OCI-LY3 (cell line): ENCODE data around the gene FLACC1.

Source experiments
- H2AFZ ChIP-seq: fragments of 200-600, 300-600 bp; shearing (Covaris generic); 2 replicates; pipeline ENCODE4 v1.6.0; 2014; ENCODE audit warnings: antibody characterized with exemption, low read depth, low read length
- H3K27ac ChIP-seq: fragments of 200-600, 300-600 bp; sonication (generic); 2 replicates; pipeline ENCODE4 v1.5.1; 2014; ENCODE audit warnings: mild to moderate bottlenecking, low read length, moderate library complexity, mixed read lengths
- H3K27me3 ChIP-seq: fragments of 200-600, 300-600 bp; sonication (generic); 2 replicates; pipeline ENCODE4 v1.6.1; 2014; ENCODE audit warnings: low read depth, low read length, mixed read lengths
- H3K36me3 ChIP-seq: fragments of 200-600, 300-600 bp; sonication (generic); replicated peaks from 2 replicates; pipeline ENCODE3; 2014; ENCODE audit warnings: low read depth, low read length, mixed read lengths
- H3K4me1 ChIP-seq: fragments of 300-600, 200-600 bp; sonication (generic); 2 replicates; pipeline ENCODE4 v1.6.1; 2014; ENCODE audit warnings: low read length, mixed read lengths
- H3K4me2 ChIP-seq: fragments of 200-600, 300-600 bp; sonication (generic); 2 replicates; pipeline ENCODE4 v1.6.1; 2014; ENCODE audit warnings: low read length, mixed read lengths
- H3K4me3 ChIP-seq: fragments of 300-600, 200-600 bp; sonication (generic); 2 replicates; pipeline ENCODE4 v1.5.1; 2014; ENCODE audit warnings: antibody characterized with exemption, mild to moderate bottlenecking, low read length, moderate library complexity
- H3K79me2 ChIP-seq: fragments of 300-600, 200-600 bp; shearing (Covaris generic); 2 replicates; pipeline ENCODE4 v1.6.1; 2014; ENCODE audit warnings: mild to moderate bottlenecking, low read length, mixed read lengths
- H3K9ac ChIP-seq: fragments of 300-600, 200-600 bp; shearing (Covaris generic); 2 replicates; pipeline ENCODE4 v1.6.0; 2014; ENCODE audit warnings: mild to moderate bottlenecking, low read length, moderate library complexity
- H3K9me3 ChIP-seq: fragments of 200-600, 300-600 bp; shearing (Covaris generic); 2 replicates; pipeline ENCODE4 v1.6.1; 2014; ENCODE audit warnings: low read length, mixed read lengths; ENCODE audit not compliant: insufficient read depth
- H4K20me1 ChIP-seq: fragments of 200-600, 300-600 bp; sonication (generic); 2 replicates; pipeline ENCODE4 v1.6.1; 2016; ENCODE audit warnings: low read length, mixed read lengths; ENCODE audit not compliant: insufficient read depth
- CTCF ChIP-seq: fragments of 200-600, 300-600 bp; sonication (generic); IDR thresholded peaks from 2 replicates; pipeline ENCODE4 v1.5.1; 2014; ENCODE audit warnings: antibody characterized with exemption, low read length, low read depth
- EZH2phosphoT487 ChIP-seq: fragments of 200-600 bp; shearing (Covaris generic); IDR thresholded peaks from 2 replicates; pipeline ENCODE4 v1.6.1; 2018; ENCODE audit warnings: antibody characterized with exemption, mixed run types, low read depth

Gene FLACC1

DNA sequence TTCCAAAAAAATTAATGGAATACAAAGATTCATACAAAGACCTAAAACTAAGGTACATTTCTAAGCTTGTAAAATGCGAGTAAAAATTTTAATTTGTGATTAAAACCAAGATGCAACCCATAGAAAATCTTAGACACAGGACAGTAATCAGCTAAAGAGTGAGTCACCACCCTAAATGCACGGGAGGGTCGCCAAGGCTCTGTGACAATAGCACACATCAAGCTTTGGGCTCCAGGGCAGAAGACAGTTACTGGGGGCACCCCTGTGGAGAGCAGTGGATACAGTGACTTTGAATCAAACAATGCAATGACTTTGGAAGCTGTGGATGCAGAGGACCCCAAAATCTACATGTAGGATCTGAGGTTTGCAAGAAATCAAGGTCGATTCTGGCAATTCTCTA, 7.5 kb downstream of the FLACC1 start:
- Histone ChIP-seq H3K36me3 (no peaks in the 10 kb centered on the region), H3K4me3 (no peak overlapping the region), H3K9ac (no peak overlapping the region), H4K20me1 (no peaks in the 10 kb centered on the region), H3K27ac (no peak overlapping the region), H3K79me2 (no peaks in the 10 kb centered on the region), H3K9me3 (no peaks in the 10 kb centered on the region), H3K27me3 (no peaks in the 10 kb centered on the region), H2AFZ (no peak overlapping the region), H3K4me1 (no peaks in the 10 kb centered on the region), H3K4me2 (no peak overlapping the region)
- TF ChIP-seq CTCF (no peak), EZH2phosphoT487 (no peak)

GRCh38 chr2:201348758-201349157, 8.4 kb downstream of the FLACC1 start:
- Histone ChIP-seq H3K36me3 (no peaks in the 10 kb centered on the region), H3K4me2 (no peak overlapping the region), H3K9ac (no peak overlapping the region), H3K79me2 (no peaks in the 10 kb centered on the region), H4K20me1 (no peaks in the 10 kb centered on the region), H3K9me3 (no peaks in the 10 kb centered on the region), H3K4me3 (no peak overlapping the region), H3K27me3 (no peaks in the 10 kb centered on the region), H2AFZ (no peak overlapping the region), H3K4me1 (no peaks in the 10 kb centered on the region), H3K27ac (no peak overlapping the region)
- no peak for TF ChIP-seq EZH2phosphoT487
- TF ChIP-seq CTCF, result no peak

DNA sequence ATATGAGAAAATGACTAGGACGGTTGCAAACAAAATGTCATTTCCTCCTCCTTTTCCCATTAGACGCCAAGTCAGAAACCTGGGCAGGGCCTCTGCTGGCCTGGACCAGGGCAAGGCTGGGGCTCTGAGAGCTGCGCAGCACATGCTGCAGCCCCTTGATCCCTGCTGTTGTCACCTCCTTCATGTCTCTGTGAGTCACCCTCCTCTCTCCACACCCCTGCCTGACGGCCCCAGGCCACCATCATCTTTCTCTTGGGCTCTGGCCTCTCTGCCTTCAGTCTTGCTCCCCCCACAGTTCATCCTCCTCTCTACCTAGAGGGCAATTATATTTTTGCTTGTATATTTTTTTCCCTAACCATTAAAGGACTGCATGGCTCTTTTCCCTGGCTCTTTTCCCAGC, 10.0 kb downstream of the FLACC1 start:
- Histone ChIP-seq H3K9ac (no peak overlapping the region), H3K4me2 (no peak overlapping the region), H4K20me1 (no peaks in the 10 kb centered on the region), H3K27ac (no peak overlapping the region), H3K79me2 (no peaks in the 10 kb centered on the region), H3K36me3 (no peaks in the 10 kb centered on the region), H3K9me3 (no peaks in the 10 kb centered on the region), H3K4me3 (no peak overlapping the region), H2AFZ (no peak overlapping the region), H3K4me1 (no peaks in the 10 kb centered on the region), H3K27me3 (no peaks in the 10 kb centered on the region)
- TF ChIP-seq EZH2phosphoT487, result no peak
- no peak for TF ChIP-seq CTCF

- Histone ChIP-seq H3K36me3 (no peaks in the 10 kb centered on the region), H3K4me1 (no peaks in the 10 kb centered on the region), H3K4me2 (no peak overlapping the region), H3K9me3 (no peaks in the 10 kb centered on the region), H3K79me2 (no peaks in the 10 kb centered on the region), H3K27me3 (no peaks in the 10 kb centered on the region), H3K4me3 (no peak overlapping the region), H4K20me1 (no peaks in the 10 kb centered on the region), H3K27ac (no peak overlapping the region), H3K9ac (no peak overlapping the region), H2AFZ (no peak overlapping the region)
- TF ChIP-seq EZH2phosphoT487 (no peak), CTCF (no peak)
Observed at GRCh38 chr2:201345625-201346213, 11.4 kb downstream of the FLACC1 start.
